ENCODE measurements around the gene CPT1A. TPM values are rescaled to one million over a fixed set of nuclear protein-coding genes. Genes with fewer than 3 reads are reported as not detected.

The CPT1A gene
- total and polyA plus RNA-seq, 8 donors, result 7.0 to 103 (median 30.1) TPM

DNA sequence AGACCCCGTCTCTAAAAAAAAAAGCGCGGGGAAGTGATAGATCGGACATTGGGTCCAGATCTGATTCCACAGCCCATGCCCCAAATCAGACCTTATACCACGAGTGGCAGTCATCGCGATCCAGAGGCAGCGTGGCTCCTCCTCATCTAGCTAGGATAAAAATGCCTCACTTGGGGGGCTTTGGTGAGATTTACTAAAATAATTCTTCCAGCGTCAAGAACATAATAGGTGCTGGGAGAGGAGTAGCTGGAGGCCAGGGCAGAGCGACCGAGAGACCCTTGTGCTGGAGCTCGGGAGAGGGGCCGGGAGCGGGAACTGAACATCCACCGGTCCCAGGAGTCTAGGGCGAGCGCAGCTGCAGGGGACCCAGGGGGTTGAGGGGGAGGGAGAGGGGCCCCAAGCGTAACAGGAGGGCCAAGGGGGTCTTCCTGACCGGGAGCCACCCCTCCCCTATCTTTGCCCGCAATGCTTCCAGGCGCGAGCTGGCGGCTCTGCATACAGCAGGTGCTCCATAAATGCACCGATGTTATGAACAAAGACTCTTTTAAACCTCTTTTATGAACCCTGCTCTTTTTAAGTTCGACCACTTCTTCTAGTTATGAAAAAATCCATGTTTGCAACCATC lies 823 bp upstream of the CPT1A start:
- H3K27ac ChIP-seq, result peak overlapping the region; percentile 94 to 98 (median 97)
- no peaks in the 10 kb centered on the region for H3K36me3 ChIP-seq
- peak overlapping the region; percentile 70 to 98 (median 88) for H3K4me3 ChIP-seq
- no peaks in the 10 kb centered on the region for H3K9me3 ChIP-seq
- TF ChIP-seq POLR2AphosphoS5 (IDR thresholded peaks at IDR 0.05) (no peak), POLR2A (IDR thresholded peaks at IDR 0.05) (no peak), EP300 (IDR thresholded peaks at IDR 0.05) (no peak)
- DNase-seq, result no peak
- H3K4me1 ChIP-seq, result peaks cover 43 to 74% (median 58%) of the 10 kb centered on the region in 4 donors
- no peaks in the 10 kb centered on the region for H3K27me3 ChIP-seq
- WGBS, 5 donors, result 39 to 49% (median 41%) methylated on average over 24 to 25 of the region's 25 CpGs
- intact Hi-C loops (cut with DNase I; ENCODE audit: low total_unique reads), result no loop called here

DNA sequence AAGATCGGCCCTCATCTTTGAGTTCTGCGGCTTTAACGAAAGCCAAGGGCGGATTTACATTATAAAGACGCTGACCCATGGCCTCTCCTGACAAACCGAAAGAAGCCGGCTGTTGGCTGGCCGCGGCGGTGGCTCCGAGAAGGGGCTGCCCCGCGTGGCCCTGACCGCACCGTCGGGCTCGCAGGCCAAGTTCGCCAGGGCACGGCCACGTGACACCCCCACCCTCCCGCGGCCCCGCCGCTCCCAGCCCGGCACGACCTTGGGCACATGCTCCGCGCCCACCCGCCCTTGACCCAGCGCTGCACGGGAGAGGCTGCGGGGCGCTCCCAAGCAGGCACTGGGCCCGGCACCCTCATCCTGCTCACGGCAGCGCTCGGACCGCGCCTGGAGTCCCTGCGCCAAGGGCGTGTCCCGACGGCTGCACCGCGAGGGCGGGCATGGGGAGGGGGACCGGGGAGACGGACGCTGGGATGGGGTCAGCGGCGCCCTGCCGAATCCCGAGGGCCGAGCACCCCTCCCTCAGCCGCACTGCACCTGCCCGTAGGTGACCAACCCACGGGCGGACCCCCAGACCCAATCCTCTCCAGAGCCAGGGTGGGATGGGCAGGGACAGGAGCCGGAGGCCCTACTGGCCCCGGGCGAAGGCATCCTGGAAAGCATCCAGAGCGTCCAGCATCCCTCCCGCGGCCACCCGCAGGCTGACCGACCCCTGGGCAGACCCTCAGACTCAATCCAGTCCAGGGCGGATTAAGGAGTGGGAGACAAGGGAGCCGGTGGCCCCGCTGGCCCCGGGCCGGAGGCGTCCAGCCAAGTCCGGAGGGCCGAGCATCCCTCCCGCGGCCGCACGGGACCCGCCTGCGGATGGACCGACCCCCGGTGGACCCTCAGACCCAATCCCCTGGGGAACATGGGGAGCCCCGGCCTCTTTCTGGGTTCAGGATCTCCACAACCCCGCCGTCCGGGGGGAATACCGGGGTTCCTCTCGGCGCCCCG lies 759 bp downstream of the CPT1A start:
- TF ChIP-seq POLR2A (IDR thresholded peaks at IDR 0.05) (no peak), POLR2AphosphoS5 (IDR thresholded peaks at IDR 0.05) (peak in 2 of 3 donors; percentile 3 to 55)
- 0 to 11% (median 1%) methylated on average over 17 to 90 of the region's 90 CpGs for WGBS, 5 donors
- H3K27ac ChIP-seq, result peak overlapping the region; percentile 94 to 98 (median 97)
- intact Hi-C loops (cut with DNase I; ENCODE audit: low total_unique reads), result no loop called here
- peak; percentile 79 to 82 for DNase-seq
- peaks cover 0 to 8% (median 0%) of the 10 kb centered on the region in 4 donors for H3K36me3 ChIP-seq
- peak overlapping the region; percentile 70 to 98 (median 88) for H3K4me3 ChIP-seq
- H3K4me1 ChIP-seq, result peaks cover 58 to 90% (median 74%) of the 10 kb centered on the region in 4 donors
- no peaks in the 10 kb centered on the region for H3K9me3 ChIP-seq
- no peaks in the 10 kb centered on the region for H3K27me3 ChIP-seq

DNA sequence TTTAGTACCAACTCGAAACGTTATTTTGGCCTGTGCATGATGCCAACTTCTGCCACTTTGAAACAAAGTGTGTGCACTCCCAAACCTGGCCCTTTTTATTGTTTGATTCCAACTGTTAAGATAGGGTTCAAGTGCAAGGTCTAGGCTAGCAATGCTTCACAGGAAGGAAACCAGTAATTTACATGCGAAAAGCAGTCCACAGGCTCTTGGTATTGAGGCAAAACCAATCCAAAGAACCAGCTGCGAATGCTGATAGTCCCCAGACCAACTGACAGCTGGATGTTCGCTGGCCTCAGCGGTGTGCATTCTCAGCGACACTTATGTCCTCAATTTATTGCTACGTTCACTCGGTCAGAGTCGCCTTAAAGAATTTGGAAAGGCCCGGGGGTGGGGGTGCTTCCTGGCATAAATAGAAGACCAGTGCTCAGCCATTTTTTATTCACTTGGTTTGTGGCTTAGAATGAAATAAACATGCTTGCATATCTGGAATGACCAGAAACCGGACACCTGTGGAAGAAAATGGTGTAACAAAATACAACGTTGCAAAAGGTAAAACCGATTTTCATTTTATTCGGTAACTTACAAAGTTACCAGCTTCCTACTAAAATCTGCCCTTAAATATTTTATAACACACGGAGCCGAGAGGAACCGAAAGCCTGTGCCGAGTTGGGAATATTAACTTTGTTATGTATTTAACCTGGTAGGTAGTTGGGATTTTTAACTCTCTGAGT lies 1.6 kb downstream of the CPT1A start:
- intact Hi-C loops (cut with DNase I; ENCODE audit: low total_unique reads), result no loop called here
- Histone ChIP-seq H3K4me1 (peaks cover 63 to 94% (median 82%) of the 10 kb centered on the region in 4 donors), H3K4me3 (peak overlapping the region; percentile 70 to 98 (median 88)), H3K27me3 (no peaks in the 10 kb centered on the region), H3K9me3 (no peaks in the 10 kb centered on the region), H3K36me3 (peaks cover 0 to 8% (median 0%) of the 10 kb centered on the region in 4 donors), H3K27ac (peak overlapping the region; percentile 94 to 98 (median 97))
- no peak for TF ChIP-seq EP300 (IDR thresholded peaks at IDR 0.05)
- TF ChIP-seq POLR2AphosphoS5 (IDR thresholded peaks at IDR 0.05), result no peak
- no peak for TF ChIP-seq POLR2A (IDR thresholded peaks at IDR 0.05)
- TF ChIP-seq, protein P1, sequence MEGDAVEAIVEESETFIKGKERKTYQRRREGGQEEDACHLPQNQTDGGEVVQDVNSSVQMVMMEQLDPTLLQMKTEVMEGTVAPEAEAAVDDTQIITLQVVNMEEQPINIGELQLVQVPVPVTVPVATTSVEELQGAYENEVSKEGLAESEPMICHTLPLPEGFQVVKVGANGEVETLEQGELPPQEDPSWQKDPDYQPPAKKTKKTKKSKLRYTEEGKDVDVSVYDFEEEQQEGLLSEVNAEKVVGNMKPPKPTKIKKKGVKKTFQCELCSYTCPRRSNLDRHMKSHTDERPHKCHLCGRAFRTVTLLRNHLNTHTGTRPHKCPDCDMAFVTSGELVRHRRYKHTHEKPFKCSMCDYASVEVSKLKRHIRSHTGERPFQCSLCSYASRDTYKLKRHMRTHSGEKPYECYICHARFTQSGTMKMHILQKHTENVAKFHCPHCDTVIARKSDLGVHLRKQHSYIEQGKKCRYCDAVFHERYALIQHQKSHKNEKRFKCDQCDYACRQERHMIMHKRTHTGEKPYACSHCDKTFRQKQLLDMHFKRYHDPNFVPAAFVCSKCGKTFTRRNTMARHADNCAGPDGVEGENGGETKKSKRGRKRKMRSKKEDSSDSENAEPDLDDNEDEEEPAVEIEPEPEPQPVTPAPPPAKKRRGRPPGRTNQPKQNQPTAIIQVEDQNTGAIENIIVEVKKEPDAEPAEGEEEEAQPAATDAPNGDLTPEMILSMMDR (IDR thresholded peaks at IDR 0.05), result no peak
- DNase-seq, result peak in 1 of 2 donors; percentile 57
- WGBS, 5 donors, result 9 to 12% (median 11%) methylated on average over 19 of the region's 19 CpGs

DNA sequence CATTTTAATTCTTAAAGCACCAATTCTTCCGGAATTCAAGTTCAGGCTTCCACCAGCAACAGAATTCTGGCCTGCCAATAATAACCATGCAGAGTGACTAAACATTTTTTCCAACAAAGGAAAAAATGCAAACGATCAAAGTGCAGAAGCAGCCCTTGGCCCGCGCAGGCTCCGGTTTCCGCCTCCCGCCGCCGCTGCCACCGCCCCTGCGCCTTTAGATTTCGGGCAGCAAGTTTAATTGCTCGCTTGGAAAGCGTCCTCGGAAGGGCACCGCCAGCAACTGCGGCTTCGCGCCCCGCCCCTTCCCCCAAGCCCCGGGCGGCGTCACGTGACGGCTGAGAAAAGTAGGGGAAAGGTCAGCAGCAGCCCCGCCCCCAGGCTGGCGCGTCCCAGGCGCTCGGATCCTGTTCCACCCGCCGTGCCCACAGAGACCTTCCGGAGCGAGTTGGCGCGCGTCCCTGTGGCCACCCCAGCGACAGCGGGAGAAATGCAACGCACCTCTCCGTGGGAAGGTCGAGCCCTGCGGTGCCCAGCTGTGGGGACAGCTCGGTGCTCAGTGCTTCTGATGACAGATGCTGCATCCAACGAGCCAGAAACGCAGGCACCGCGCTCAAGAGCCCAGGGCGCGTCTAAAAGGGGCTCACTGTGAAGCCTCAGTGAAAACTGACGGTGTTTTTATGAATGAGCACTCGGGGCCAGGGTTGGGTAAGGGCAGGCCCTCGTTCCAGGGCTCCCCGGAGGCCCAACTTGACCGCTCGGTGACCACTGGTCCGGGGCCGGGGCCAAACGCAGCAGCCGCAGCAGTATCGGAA lies 2.5 kb downstream of the CPT1A start:
- intact Hi-C loops (cut with DNase I; ENCODE audit: low total_unique reads), result no loop called here
- peaks cover 63 to 92% (median 86%) of the 10 kb centered on the region in 4 donors for H3K4me1 ChIP-seq
- DNase-seq, result peak; percentile 98
- H3K36me3 ChIP-seq, result peaks cover 0 to 8% (median 0%) of the 10 kb centered on the region in 4 donors
- no peak for TF ChIP-seq POLR2A (IDR thresholded peaks at IDR 0.05)
- TF ChIP-seq POLR2AphosphoS5 (IDR thresholded peaks at IDR 0.05), result peak; percentile 89 to 94 (median 92)
- WGBS, 5 donors, result 1% methylated on average over 35 to 61 of the region's 61 CpGs
- no peaks in the 10 kb centered on the region for H3K27me3 ChIP-seq
- peak overlapping the region; percentile 85 to 98 (median 97) for H3K27ac ChIP-seq
- H3K4me3 ChIP-seq, result peak overlapping the region; percentile 70 to 98 (median 88)
- no peaks in the 10 kb centered on the region for H3K9me3 ChIP-seq

DNA sequence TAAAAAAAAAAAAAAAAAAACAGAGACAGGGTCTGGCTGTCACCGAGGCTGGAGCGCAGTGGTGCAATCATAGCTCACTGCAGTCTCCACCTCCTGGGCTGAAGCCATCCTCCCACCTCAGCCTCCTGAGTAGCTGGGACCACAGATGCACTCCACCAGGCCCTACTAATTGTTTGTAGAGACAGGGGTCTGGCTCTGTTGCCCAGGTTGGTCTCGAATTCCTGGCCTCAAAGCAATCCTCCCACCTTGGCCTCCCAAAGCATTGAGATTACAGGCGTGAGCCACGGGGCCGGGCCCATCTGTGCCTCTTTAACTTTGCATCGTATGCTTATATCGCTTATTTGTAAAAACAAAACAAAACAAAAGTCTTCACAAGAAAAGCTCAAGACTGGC lies 3.1 kb downstream of the CPT1A start:
- TF ChIP-seq POLR2AphosphoS5 (IDR thresholded peaks at IDR 0.05) (no peak), EP300 (IDR thresholded peaks at IDR 0.05) (no peak), POLR2A (IDR thresholded peaks at IDR 0.05) (no peak)
- TF ChIP-seq, protein P1 (IDR thresholded peaks at IDR 0.05), result no peak
- intact Hi-C loops (cut with DNase I; ENCODE audit: low total_unique reads), result no loop called here
- WGBS, 5 donors, result 1 to 9% (median 3%) methylated on average over 8 of the region's 8 CpGs
- H3K36me3 ChIP-seq, result peaks cover 0 to 8% (median 0%) of the 10 kb centered on the region in 4 donors
- peak in 1 of 2 donors; percentile 28 for DNase-seq
- H3K4me1 ChIP-seq, result peaks cover 56 to 88% (median 84%) of the 10 kb centered on the region in 4 donors
- H3K4me3 ChIP-seq, result peak overlapping the region; percentile 70 to 98 (median 88)
- H3K27ac ChIP-seq, result peak overlapping the region; percentile 85 to 98 (median 97)
- H3K9me3 ChIP-seq, result no peaks in the 10 kb centered on the region
- H3K27me3 ChIP-seq, result no peaks in the 10 kb centered on the region
